Activated CD4-positive, alpha-beta T cell treated with anti-CD3 and anti-CD28 coated beads, Interleukin-2, amount 10 ng/mL, durations not matched to agents 24 days and 14 days (primary cell): ENCODE results near the gene SMIM7. TPM values are rescaled to one million over a fixed set of nuclear protein-coding genes. Genes with fewer than 3 reads are reported as not detected.
"Not testable (repeated sequence)": the region's sequence is repeated elsewhere in the genome, so short reads cannot be mapped to it uniquely, and the experiment has no call there.

Experiments used
- DNase-seq: peaks from one replicate; pipeline ENCODE4 v3.0.0; 2022
- H3K27ac Mint-ChIP-seq: one replicate; pipeline ENCODE4 v1.8.0; 2022; ENCODE audit warnings: mild to moderate bottlenecking, mixed read lengths
- H3K27me3 Mint-ChIP-seq: one replicate; pipeline ENCODE4 v1.8.0; 2022; ENCODE audit warnings: mixed read lengths
- H3K36me3 Mint-ChIP-seq: one replicate; pipeline ENCODE4 v1.8.0; 2022; ENCODE audit warnings: low read depth, mild to moderate bottlenecking, mixed read lengths
- H3K4me1 Mint-ChIP-seq: one replicate; pipeline ENCODE4 v1.8.0; 2021; ENCODE audit warnings: mixed read lengths
- H3K4me3 Mint-ChIP-seq: one replicate; pipeline ENCODE4 v1.8.0; 2022; ENCODE audit warnings: mild to moderate bottlenecking, moderate library complexity, mixed read lengths
- H3K9me3 Mint-ChIP-seq: one replicate; pipeline ENCODE4 v1.8.0; 2021; ENCODE audit warnings: mixed read lengths
- intact Hi-C: fragments of 100-400 bp; cut with micrococcal nuclease; formaldehyde crosslinking; loops from one replicate; pipeline ENCODE4 v1.15.1; 2023
- total RNA-seq: library from RNA; stranded (reverse); gene quantifications from 2 replicates; pipeline ENCODE4 v1.2.3, GENCODE V29; 2022

Gene SMIM7
- total RNA-seq, 1 donor from 2014 or later, result 66.1 TPM

DNA sequence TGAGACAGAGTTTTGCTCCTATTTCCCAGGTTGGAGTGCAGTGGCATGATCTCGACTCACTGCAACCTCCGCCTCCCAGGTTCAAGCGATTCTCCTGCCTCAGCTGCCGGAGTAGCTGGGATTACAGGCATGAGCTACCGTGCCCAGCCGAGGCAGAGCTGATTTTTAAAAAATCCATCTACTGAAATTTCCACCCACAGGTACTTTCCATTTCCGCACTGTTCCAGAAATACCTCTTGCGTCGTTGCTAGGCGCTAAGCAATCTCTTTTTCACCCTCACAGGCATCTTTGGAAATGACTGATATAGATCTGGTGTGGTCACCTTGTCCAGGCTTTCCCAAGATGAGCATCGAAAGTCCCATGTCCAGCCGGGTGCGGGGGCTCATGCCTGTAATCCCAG is 10.3 kb upstream of the SMIM7 start:
- no peaks in the 10 kb centered on the region for H3K4me1 Mint-ChIP-seq
- intact Hi-C loops, result no loop called here

GRCh38 chr19:16668702-16669101 is 8.8 kb upstream of the SMIM7 start:
- intact Hi-C loops, H3K9me3 Mint-ChIP-seq, H3K4me3 Mint-ChIP-seq, H3K4me1 Mint-ChIP-seq, H3K27ac Mint-ChIP-seq, H3K27me3 Mint-ChIP-seq, DNase-seq, H3K36me3 Mint-ChIP-seq: not testable (repeated sequence)

More for the DNA sequence above, 10.3 kb upstream of the SMIM7 start:
- DNase-seq, result no peak
- Mint-ChIP-seq H3K27ac (no peak overlapping the region), H3K4me3 (no peak overlapping the region), H3K27me3 (peaks cover 2% of the 10 kb centered on the region), H3K9me3 (no peaks in the 10 kb centered on the region), H3K36me3 (no peaks in the 10 kb centered on the region)

DNA sequence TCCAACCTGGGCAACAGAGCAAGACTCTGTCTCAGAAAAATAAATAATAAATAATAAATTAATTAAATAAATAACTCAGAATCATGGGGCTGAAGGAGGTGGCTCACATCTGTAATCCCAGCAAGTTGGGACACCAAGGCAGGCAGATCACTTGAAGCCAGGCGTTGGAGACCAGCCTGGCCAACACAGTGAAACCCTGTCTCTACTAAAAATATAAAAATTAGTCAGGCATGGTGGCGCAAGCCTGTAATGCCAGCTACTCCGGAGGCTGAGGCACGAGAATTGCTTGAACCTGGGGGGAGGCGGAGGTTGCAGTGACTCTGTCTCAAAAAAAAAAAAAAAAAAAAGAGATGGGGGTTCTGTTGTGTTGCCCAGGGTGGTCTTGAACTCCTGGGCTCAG is 8.2 kb upstream of the SMIM7 start:
- Mint-ChIP-seq H3K9me3 (no peaks in the 10 kb centered on the region), H3K27ac (no peak overlapping the region), H3K4me3 (no peak overlapping the region), H3K36me3 (no peaks in the 10 kb centered on the region), H3K4me1 (peaks cover 4% of the 10 kb centered on the region), H3K27me3 (peaks cover 8% of the 10 kb centered on the region)
- intact Hi-C loops, result no loop called here
- DNase-seq, result no peak

DNA sequence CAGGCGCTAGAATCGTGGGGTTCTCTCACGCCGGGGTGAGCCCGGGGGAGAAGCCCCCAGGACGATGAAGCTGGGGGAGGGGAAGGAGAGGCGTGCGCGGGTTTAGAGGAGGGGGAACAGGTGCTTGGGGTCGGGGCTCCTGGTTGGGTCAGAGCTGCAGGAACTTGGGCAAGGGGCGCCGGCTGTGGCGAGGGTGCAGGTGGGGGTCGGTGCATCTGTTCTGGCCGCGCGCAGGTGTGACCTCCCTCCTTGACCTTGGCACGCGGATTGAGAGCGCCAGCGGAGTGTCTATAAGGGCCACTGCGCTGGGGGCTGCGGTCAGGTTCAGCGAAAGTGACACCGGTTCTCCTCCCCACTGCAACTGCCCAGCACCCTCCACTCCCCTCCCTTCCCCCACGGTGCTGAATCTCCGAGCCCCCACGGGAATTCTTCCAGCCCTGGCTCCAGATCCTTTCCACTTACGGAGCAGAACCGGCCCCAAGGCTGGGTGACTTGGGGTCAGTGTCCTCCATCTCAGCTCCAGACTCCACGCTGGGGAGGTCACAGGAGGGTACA is 1.6 kb upstream of the SMIM7 start:
- peak; percentile 67 for DNase-seq
- intact Hi-C loops, result loop anchor here (2.0 to 5.0 kb wide), 2 partner anchors 33 to 89 kb away; partner anchors contain the start of genes MED26 and SLC35E1
- Mint-ChIP-seq H3K9me3 (no peaks in the 10 kb centered on the region), H3K27me3 (peaks cover 23% of the 10 kb centered on the region), H3K4me3 (peak overlapping the region; percentile 79), H3K4me1 (peaks cover 18% of the 10 kb centered on the region), H3K27ac (peak overlapping the region; percentile 67), H3K36me3 (peaks cover 17% of the 10 kb centered on the region)

- Mint-ChIP-seq H3K27ac (peak within 1 kb of the TSS; percentile 97), H3K36me3 (peaks cover 23% of the 10 kb centered on the region), H3K4me3 (peak within 1 kb of the TSS; percentile 98), H3K27me3 (peaks cover 23% of the 10 kb centered on the region), H3K9me3 (no peaks in the 10 kb centered on the region), H3K4me1 (peaks cover 18% of the 10 kb centered on the region)
- intact Hi-C loops, result loop anchor here (2.0 to 5.0 kb wide), 2 partner anchors 32 to 89 kb away; partner anchors contain the start of genes MED26 and SLC35E1
- peak; percentile 89 for DNase-seq
Observed at GRCh38 chr19:16660763-16661479, 977 bp upstream of the SMIM7 start, which contains the start of gene TMEM38A. Gene TMEM38A, plus strand, starts transcription at chr19:16661139. Its CDS starts 79 bp downstream, at chr19:16661218.

DNA sequence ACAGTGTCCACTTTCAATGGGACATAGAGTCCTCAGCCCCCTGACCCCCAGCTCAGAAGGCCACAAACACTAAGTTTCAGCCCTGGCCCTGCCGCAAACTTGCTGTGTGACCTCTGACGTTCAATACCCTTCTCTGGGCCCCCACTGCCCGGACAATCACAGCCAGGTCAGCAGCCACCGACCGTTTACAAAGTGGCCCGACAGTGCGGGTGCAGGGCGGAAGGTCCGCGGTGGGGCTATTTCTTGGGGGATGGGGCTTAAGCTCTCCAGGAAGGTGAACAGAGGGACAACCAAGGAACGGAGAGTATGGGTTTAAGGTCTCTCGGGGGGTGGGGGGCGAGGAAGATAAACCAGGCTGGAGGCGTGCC is 496 bp downstream of the SMIM7 start:
- Mint-ChIP-seq H3K4me3 (peak overlapping the region; percentile 98), H3K4me1 (peaks cover 18% of the 10 kb centered on the region), H3K27me3 (peaks cover 23% of the 10 kb centered on the region), H3K36me3 (peaks cover 32% of the 10 kb centered on the region), H3K9me3 (no peaks in the 10 kb centered on the region), H3K27ac (peak overlapping the region; percentile 97)
- intact Hi-C loops, result no loop called here
- DNase-seq, result no peak

- peaks cover 2% of the 10 kb centered on the region for H3K9me3 Mint-ChIP-seq
- no peak for DNase-seq
- intact Hi-C loops, result no loop called here
- H3K27me3 Mint-ChIP-seq, result peaks cover 10% of the 10 kb centered on the region
- peak overlapping the region; percentile 47 for H3K27ac Mint-ChIP-seq
- peaks cover 50% of the 10 kb centered on the region for H3K36me3 Mint-ChIP-seq
- peaks cover 14% of the 10 kb centered on the region for H3K4me1 Mint-ChIP-seq
- H3K4me3 Mint-ChIP-seq, result peak overlapping the region; percentile 3
Observed at GRCh38 chr19:16657384-16657783, 2.6 kb downstream of the SMIM7 start.

DNA sequence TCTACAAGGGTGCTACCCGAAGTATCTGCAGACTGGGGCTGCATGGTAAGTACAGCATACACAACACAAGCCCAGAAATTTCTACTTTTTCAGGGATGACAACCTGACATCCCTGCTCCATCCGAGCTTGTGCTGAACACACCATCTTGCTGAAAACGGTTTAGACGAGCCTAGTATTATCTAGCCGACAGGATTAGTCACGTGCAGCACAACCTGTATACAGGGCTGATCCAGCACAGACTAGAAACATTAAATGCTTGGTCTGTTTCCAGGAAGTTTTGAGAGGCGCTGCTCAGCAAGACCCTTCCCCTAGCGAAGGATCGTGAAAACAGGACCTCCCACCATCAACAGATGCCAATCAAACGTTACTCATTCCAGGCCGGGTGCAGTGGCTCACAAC is 4.2 kb downstream of the SMIM7 start:
- Mint-ChIP-seq H3K4me3 (no peak overlapping the region), H3K36me3 (peaks cover 65% of the 10 kb centered on the region), H3K9me3 (peaks cover 4% of the 10 kb centered on the region), H3K27ac (no peak overlapping the region), H3K4me1 (peaks cover 14% of the 10 kb centered on the region), H3K27me3 (no peaks in the 10 kb centered on the region)
- intact Hi-C loops, result no loop called here
- no peak for DNase-seq

DNA sequence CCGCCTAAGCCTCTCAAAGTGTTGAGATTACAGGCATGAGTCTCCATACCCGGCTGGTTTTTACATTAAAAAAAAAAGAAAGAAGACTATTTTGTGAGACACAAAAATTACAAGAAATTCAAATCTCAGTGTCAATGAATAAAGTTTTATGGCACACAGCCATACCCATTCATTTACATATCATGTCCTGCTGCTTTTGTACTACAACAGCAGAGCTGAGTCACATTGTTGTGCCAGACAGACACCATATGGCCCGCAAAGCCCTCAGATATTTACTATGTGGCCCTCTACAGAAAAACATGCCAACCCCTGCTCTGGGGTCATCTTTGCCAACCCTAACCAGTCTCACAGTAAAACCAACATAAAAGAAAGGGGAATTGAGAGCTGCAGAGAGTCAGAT is 5.3 kb downstream of the SMIM7 start:
- Mint-ChIP-seq H3K4me3 (no peak overlapping the region), H3K27ac (no peak overlapping the region), H3K36me3 (peaks cover 73% of the 10 kb centered on the region), H3K9me3 (peaks cover 4% of the 10 kb centered on the region), H3K4me1 (peaks cover 19% of the 10 kb centered on the region), H3K27me3 (no peaks in the 10 kb centered on the region)
- intact Hi-C loops, result no loop called here
- DNase-seq, result no peak

DNA sequence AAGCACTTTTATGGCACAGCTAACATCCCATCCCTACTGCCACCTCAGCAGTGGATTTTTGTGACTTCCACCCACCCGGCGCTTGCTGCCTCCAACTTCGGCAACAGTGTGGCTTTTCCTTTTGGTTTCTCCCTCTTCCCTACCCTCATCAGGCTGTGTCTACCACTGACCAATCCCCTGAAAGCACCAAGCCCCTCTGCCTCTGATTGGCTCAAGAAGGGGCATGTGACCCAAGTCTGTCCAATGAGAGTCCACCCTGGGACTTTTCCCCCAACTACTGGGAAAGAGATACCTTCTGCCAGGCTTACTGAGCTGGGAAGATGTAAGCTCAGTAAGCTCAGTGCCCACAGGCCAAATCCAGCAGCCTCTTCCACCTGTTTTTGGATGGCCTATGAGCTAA is 5.8 kb downstream of the SMIM7 start:
- DNase-seq, result no peak

GRCh38 chr19:16652854-16653253 is 7.1 kb downstream of the SMIM7 start:
- H3K4me1 Mint-ChIP-seq, result peaks cover 15% of the 10 kb centered on the region
- peaks cover 71% of the 10 kb centered on the region for H3K36me3 Mint-ChIP-seq
- peaks cover 4% of the 10 kb centered on the region for H3K9me3 Mint-ChIP-seq
- H3K27me3 Mint-ChIP-seq, result no peaks in the 10 kb centered on the region
- no peak overlapping the region for H3K27ac Mint-ChIP-seq
- intact Hi-C loops, result no loop called here
- H3K4me3 Mint-ChIP-seq, result no peak overlapping the region
- no peak for DNase-seq

More for the DNA sequence above, 5.8 kb downstream of the SMIM7 start:
- intact Hi-C loops, result no loop called here
- Mint-ChIP-seq H3K4me3 (no peak overlapping the region), H3K4me1 (peaks cover 19% of the 10 kb centered on the region), H3K9me3 (peaks cover 4% of the 10 kb centered on the region), H3K27ac (no peak overlapping the region), H3K36me3 (peaks cover 71% of the 10 kb centered on the region), H3K27me3 (no peaks in the 10 kb centered on the region)

GRCh38 chr19:16651421-16652188 is 8.3 kb downstream of the SMIM7 start:
- H3K9me3 Mint-ChIP-seq, DNase-seq, H3K27ac Mint-ChIP-seq, H3K4me3 Mint-ChIP-seq, H3K4me1 Mint-ChIP-seq, H3K27me3 Mint-ChIP-seq, intact Hi-C loops: not testable (repeated sequence)
- H3K36me3 Mint-ChIP-seq, result peaks cover 71% of the 10 kb centered on the region

DNA sequence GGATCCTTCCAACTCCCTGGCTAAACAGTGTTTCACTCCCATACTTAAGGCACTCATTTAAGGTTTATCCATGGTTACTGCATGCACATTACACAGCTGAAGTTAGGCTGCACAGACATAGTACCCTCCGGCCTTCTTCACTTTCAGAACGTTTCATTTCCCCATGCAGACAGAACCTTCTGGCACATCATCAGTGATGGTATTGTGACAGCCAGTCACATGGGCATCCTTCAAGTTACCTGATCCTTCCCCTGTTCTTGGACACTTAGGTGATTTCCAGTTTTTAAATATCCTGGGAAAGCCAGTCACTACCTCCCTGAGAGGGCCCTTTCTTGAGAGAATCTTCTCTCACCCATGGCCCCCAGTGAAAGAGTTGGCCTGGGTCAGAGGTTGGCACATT is 9.1 kb downstream of the SMIM7 start:
- peaks cover 4% of the 10 kb centered on the region for H3K9me3 Mint-ChIP-seq
- peaks cover 70% of the 10 kb centered on the region for H3K36me3 Mint-ChIP-seq
- H3K4me1 Mint-ChIP-seq, result peaks cover 9% of the 10 kb centered on the region
- H3K4me3 Mint-ChIP-seq, result no peak overlapping the region
- intact Hi-C loops, result no loop called here
- H3K27me3 Mint-ChIP-seq, result no peaks in the 10 kb centered on the region
- no peak overlapping the region for H3K27ac Mint-ChIP-seq
- DNase-seq, result no peak

DNA sequence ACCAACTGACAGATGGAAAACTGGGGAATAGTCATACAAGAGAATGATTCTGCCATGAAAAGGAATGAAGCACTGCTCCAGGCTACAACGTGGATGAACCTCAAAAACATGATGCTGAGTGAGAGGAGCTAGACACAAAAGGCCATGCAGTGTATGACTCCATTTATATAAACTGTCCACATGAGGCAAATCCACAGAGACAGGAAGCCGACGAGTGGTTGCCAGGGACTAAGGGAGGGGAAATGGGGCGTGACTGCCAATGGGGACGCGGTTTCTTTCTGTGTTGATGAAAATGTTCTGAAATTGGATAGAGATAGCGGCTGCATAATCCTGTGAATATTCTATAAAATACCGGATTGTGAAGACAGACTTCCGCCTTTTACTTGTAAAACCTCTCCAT is 10.2 kb downstream of the SMIM7 start:
- no peak overlapping the region for H3K4me3 Mint-ChIP-seq
- no peaks in the 10 kb centered on the region for H3K27me3 Mint-ChIP-seq
- DNase-seq, result no peak
- H3K27ac Mint-ChIP-seq, result no peak overlapping the region
- intact Hi-C loops, result no loop called here
- peaks cover 9% of the 10 kb centered on the region for H3K4me1 Mint-ChIP-seq
- peaks cover 4% of the 10 kb centered on the region for H3K9me3 Mint-ChIP-seq
- H3K36me3 Mint-ChIP-seq, result peaks cover 69% of the 10 kb centered on the region
